ENCODE measurements around the gene ZNF280B. TPM values are rescaled to one million over a fixed set of nuclear protein-coding genes. Genes with fewer than 3 reads are reported as not detected.
"Not testable (repeated sequence)": the region's sequence is repeated elsewhere in the genome, so short reads cannot be mapped to it uniquely, and the experiment has no call there.

The ZNF280B gene
- total and polyA plus RNA-seq, 9 donors = 3.1 to 9.3 (median 4.1) TPM

DNA sequence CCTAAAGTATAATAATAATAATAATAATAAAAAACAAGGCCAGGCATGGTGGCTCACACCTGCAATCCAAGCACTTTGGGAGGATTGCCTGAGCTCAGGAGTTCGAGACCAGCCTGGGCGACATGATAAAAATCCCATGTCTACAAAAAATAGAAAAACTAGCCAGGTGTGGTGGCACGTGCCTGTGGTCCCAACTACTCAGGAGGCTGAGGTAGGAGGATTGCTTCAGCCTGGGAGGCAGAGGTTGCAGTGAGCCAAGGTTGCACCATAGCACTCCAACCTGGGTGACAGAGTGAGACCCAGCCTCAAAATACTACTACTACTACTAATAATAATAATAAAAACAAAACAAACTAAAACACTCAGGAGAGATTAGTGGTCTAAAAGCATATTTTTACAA is 27.1 kb upstream of the ZNF280B start:
- DNase-seq = no peak
- Histone ChIP-seq H3K27ac (ENCODE audit: low read length) (no peak overlapping the region), H3K36me3 (ENCODE audit: control insufficient read depth, insufficient read depth, low read length) (no peaks in the 10 kb centered on the region), H3K4me1 (ENCODE audit: control insufficient read depth, insufficient read depth, low read length) (no peaks in the 10 kb centered on the region), H3K27me3 (ENCODE audit: control insufficient read depth, insufficient read depth, low read length) (no peaks in the 10 kb centered on the region), H3K4me3 (ENCODE audit: low read length) (no peak overlapping the region), H3K9me3 (replicated peaks; ENCODE audit: control insufficient read depth, low read depth, low read length) (no peaks in the 10 kb centered on the region)
- no CpG with 5 or more reads among the region's 3 CpGs for WGBS (ENCODE audit: insufficient coverage)

DNA sequence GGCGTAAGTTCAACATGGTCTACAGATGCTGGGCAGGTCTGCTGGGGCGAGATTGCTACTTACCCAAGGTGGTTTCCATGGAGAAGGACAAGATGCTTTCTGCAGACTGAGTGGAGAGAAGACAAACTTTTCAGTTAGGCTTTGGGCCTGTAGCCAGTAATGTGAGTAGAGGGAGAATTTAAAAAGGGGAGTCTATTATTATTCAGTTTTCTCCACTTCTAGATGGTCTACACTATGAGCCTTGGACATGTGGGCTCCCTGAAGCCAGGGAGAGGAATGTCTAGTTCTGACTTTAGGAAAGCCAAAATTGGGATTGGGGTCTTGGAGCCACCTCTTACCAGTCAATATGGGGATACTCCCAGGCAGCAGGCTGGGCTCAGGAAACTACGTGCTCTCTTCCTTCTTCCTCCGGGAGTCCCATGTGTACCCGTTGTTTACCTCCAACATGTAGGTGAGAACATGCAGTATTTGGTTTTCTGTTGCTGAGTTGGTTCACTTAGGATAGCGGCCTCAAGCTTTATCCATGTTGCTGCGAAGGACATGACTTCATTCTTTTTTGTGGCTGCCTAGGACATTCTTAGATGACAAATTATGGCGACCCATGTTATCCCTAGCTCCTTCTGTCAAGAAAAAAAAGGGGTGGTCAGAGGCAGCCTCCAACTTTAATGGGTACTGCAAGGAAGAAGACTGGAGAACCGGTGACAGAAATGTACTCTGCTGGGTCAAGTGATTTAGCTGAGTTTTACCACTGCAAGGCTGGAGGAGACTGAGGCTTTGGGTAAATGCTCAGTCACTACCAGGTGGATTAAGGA is 26.3 kb upstream of the ZNF280B start:
- Histone ChIP-seq H3K4me1 (ENCODE audit: control insufficient read depth, insufficient read depth, low read length) (no peaks in the 10 kb centered on the region), H3K36me3 (ENCODE audit: control insufficient read depth, insufficient read depth, low read length) (no peaks in the 10 kb centered on the region), H3K27ac (ENCODE audit: low read length) (no peak overlapping the region), H3K27me3 (ENCODE audit: control insufficient read depth, insufficient read depth, low read length) (no peaks in the 10 kb centered on the region), H3K4me3 (ENCODE audit: low read length) (no peak overlapping the region), H3K9me3 (replicated peaks; ENCODE audit: control insufficient read depth, low read depth, low read length) (no peaks in the 10 kb centered on the region)
- WGBS (ENCODE audit: insufficient coverage) = 82% methylated on average over 6 of the region's 9 CpGs
- no peak for DNase-seq

DNA sequence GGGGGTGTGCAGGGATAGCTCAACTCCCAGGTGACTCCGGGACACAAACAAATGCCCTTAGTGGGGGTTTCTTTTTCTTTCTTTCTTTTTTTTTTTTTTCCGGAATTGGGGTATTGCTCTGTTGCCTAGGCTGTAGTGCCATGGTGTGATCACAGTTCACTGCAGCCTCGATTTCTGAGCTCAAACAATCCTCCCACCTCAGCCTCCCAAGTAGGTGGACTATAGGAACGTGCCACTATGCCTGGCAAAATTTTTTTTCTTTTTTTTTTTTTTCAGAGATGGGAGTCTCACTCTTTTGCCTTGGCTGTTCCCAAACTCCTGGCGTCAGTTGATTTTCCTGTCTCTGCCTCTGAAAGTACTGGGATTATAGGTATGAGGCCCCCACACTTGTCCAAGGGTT is 25.3 kb upstream of the ZNF280B start:
- no peak for DNase-seq
- WGBS (ENCODE audit: insufficient coverage) = no CpG with 5 or more reads among the region's 5 CpGs
- Histone ChIP-seq H3K4me3 (ENCODE audit: low read length) (no peak overlapping the region), H3K27me3 (ENCODE audit: control insufficient read depth, insufficient read depth, low read length) (no peaks in the 10 kb centered on the region), H3K27ac (ENCODE audit: low read length) (no peak overlapping the region), H3K4me1 (ENCODE audit: control insufficient read depth, insufficient read depth, low read length) (no peaks in the 10 kb centered on the region), H3K9me3 (replicated peaks; ENCODE audit: control insufficient read depth, low read depth, low read length) (no peaks in the 10 kb centered on the region), H3K36me3 (ENCODE audit: control insufficient read depth, insufficient read depth, low read length) (no peaks in the 10 kb centered on the region)

DNA sequence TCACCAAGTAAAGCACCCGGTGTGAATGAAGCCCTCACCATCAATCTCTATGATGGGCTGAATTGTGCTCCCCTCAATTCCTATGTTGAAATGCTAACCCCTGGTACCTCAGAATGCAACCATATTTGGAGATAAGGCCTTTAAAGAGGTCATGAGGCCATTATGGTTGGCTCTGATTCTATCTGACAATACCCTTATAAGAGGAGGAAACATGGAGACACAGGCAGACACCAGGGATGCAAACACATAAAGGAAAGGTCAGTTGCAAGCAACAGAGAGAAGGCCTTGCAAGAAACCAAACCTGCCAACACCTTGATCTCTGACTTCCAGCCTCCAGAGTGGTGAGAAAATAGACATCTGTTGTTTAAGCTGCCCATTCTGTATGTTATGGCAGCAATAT is 24.9 kb upstream of the ZNF280B start:
- Histone ChIP-seq H3K4me1 (ENCODE audit: control insufficient read depth, insufficient read depth, low read length) (no peaks in the 10 kb centered on the region), H3K4me3 (ENCODE audit: low read length) (no peak overlapping the region), H3K27me3 (ENCODE audit: control insufficient read depth, insufficient read depth, low read length) (no peaks in the 10 kb centered on the region), H3K9me3 (replicated peaks; ENCODE audit: control insufficient read depth, low read depth, low read length) (no peaks in the 10 kb centered on the region), H3K36me3 (ENCODE audit: control insufficient read depth, insufficient read depth, low read length) (no peaks in the 10 kb centered on the region), H3K27ac (ENCODE audit: low read length) (no peak overlapping the region)
- DNase-seq = no peak
- no CpG with 5 or more reads among the region's 1 CpG for WGBS (ENCODE audit: insufficient coverage)

DNA sequence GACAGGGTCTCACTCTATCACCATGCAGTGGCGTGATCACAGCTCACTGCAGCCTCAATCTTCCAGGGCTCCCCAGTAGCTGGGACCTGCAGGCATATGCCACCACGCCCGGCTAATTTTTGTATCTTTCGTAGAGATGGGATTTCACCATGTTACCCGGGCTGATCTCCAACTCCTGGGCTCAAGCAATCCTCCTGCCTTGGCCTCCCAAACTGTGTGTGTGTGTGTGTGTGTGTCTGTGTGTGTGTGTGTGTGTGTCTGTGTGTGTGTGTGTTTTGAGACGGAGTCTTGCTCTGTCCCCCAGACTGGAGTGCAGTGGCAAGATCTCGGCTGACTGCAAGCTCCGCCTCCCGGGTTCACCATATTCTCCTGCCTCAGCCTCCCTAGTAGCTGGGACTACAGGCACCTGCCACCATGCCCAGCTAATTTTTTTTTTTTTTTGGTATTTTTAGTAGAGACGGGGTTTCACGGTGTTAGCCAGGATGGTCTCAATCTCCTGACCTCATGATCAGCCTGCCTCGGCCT is 24.1 kb upstream of the ZNF280B start:
- 95% methylated on average over 2 of the region's 12 CpGs for WGBS (ENCODE audit: insufficient coverage)
- H3K4me3 ChIP-seq (ENCODE audit: low read length); H3K36me3 ChIP-seq (ENCODE audit: control insufficient read depth, insufficient read depth, low read length); H3K4me1 ChIP-seq (ENCODE audit: control insufficient read depth, insufficient read depth, low read length); H3K9me3 ChIP-seq (replicated peaks; ENCODE audit: control insufficient read depth, low read depth, low read length); H3K27me3 ChIP-seq (ENCODE audit: control insufficient read depth, insufficient read depth, low read length); H3K27ac ChIP-seq (ENCODE audit: low read length); DNase-seq: not testable (repeated sequence)

DNA sequence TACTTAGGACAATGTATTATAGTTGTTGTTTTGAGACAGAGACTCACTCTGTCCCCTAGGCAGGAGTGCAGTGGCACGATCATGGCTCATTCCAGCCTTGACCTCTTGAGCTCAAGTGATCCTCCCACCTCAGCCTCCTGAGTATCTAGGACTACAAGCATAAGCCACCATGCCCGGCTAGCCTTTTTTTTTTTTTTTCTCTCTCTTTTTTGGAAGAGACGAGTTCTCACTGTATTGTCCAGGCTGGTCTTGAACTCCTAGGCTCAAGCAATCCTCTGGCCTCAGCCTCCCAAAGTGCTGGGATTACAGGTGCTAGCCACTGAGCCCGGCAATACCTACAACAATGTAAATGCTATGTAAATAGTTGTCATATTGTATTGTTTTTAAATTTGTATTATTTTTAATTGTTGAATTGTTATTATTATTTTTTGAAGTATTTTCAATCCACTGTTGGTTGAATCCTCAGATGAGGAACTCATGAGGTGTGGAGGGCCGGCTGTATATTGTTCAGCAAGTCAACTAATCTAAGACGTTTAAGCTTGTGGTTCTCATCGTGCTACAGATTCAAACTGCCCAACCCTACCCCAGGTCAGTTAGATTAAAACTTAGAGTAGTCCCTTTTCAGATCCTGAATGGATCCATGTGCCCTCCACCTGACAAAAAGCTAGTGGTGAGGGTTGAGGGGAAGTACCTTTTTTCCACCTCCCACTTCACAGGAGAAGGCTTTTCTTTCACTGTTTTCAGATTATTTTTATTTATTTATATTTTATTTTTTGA is 23.4 kb upstream of the ZNF280B start:
- Histone ChIP-seq H3K4me3 (ENCODE audit: low read length) (no peak overlapping the region), H3K27me3 (ENCODE audit: control insufficient read depth, insufficient read depth, low read length) (no peaks in the 10 kb centered on the region), H3K9me3 (replicated peaks; ENCODE audit: control insufficient read depth, low read depth, low read length) (no peaks in the 10 kb centered on the region), H3K27ac (ENCODE audit: low read length) (no peak overlapping the region), H3K36me3 (ENCODE audit: control insufficient read depth, insufficient read depth, low read length) (no peaks in the 10 kb centered on the region), H3K4me1 (ENCODE audit: control insufficient read depth, insufficient read depth, low read length) (no peaks in the 10 kb centered on the region)
- WGBS (ENCODE audit: insufficient coverage) = 40% methylated on average over 1 of the region's 7 CpGs
- no peak for DNase-seq

DNA sequence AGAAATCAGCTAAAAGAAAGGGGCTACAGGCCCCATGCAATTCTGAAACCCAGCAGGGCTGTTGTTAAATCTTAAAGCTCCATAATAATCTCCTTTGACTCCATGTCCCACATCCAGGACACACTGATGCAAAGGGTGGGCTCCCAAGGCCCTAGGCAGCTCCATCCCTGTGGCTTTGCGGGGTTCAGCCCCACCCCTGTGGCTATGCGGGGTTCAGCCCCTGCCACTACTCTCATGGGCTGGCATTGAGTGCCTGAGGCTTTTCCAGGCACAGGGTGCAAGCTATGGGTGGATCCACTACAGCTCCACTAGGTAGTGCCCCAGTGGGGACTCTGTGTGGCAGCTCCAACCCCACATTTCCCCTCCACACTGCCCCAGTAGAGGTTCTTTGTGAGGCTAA is 20.2 kb upstream of the ZNF280B start:
- WGBS (ENCODE audit: insufficient coverage) = 66% methylated on average over 2 of the region's 2 CpGs

DNA sequence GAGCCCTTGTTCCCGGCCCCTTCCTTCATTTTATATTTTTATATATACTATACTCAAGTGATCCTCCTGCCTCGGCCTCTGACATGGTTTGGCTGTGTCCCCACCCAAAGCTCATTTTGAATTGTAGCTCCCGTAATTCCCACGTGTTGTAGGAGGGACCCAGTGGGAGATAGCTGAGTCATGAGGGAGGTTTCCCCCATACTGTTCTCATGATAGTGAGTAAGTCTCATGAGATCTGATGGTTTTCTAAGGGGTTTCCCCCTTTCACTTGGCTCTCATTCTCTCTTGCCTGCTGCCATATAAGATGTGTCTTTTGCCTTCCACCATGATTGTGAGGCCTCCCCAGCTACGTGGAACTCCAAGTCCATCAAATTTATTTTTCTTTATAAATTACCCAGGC is 18.8 kb upstream of the ZNF280B start:
- H3K27ac ChIP-seq (ENCODE audit: low read length) = no peak overlapping the region
- H3K9me3 ChIP-seq (replicated peaks; ENCODE audit: control insufficient read depth, low read depth, low read length) = no peaks in the 10 kb centered on the region
- DNase-seq = no peak
- H3K4me3 ChIP-seq (ENCODE audit: low read length) = no peak overlapping the region
- no peaks in the 10 kb centered on the region for H3K4me1 ChIP-seq (ENCODE audit: control insufficient read depth, insufficient read depth, low read length)
- WGBS (ENCODE audit: insufficient coverage) = no CpG with 5 or more reads among the region's 5 CpGs
- H3K36me3 ChIP-seq (ENCODE audit: control insufficient read depth, insufficient read depth, low read length) = no peaks in the 10 kb centered on the region
- H3K27me3 ChIP-seq (ENCODE audit: control insufficient read depth, insufficient read depth, low read length) = peaks cover 5% of the 10 kb centered on the region

More for the DNA sequence above, 20.2 kb upstream of the ZNF280B start:
- no peak for DNase-seq
- Histone ChIP-seq H3K27me3 (ENCODE audit: control insufficient read depth, insufficient read depth, low read length) (peaks cover 5% of the 10 kb centered on the region), H3K27ac (ENCODE audit: low read length) (no peak overlapping the region), H3K4me3 (ENCODE audit: low read length) (no peak overlapping the region), H3K4me1 (ENCODE audit: control insufficient read depth, insufficient read depth, low read length) (no peaks in the 10 kb centered on the region), H3K36me3 (ENCODE audit: control insufficient read depth, insufficient read depth, low read length) (no peaks in the 10 kb centered on the region), H3K9me3 (replicated peaks; ENCODE audit: control insufficient read depth, low read depth, low read length) (no peaks in the 10 kb centered on the region)

DNA sequence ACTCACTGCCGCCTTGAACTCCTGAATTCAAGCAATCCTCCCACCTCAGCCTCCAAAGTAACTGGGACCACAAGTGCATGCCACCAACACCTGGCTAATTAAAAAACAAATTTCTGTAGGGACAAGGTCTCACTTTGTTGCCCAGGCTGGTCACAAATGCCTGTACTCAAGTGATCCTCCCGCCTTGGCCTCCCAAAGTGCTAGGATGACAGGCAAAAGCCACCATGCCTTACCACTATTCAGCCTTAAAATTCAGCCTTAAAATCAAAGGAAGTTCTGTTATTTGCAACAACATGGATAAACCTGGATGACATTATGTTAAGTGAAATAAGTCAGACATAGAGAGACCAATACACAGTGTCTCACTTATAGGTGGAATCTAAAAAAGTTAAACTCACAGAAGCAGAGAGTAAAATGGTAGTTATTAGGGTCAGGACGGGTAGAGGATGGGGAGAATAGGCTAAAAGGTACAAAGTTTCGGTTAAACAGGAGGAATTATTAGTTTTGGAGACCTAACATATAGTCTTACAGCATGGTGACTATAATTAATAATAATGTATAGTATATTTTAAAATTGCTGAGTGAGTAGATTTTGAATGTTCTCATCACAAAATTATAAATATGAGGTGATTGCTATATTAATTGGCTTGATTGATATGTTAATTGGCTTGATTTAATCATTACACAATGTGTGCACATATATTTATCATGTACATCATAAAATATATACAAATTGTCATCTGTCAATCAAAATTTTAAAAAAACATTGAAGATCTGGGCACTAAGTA is 17.8 kb upstream of the ZNF280B start:
- H3K36me3 ChIP-seq (ENCODE audit: control insufficient read depth, insufficient read depth, low read length) = no peaks in the 10 kb centered on the region
- H3K4me1 ChIP-seq (ENCODE audit: control insufficient read depth, insufficient read depth, low read length) = no peaks in the 10 kb centered on the region
- H3K9me3 ChIP-seq (replicated peaks; ENCODE audit: control insufficient read depth, low read depth, low read length) = no peaks in the 10 kb centered on the region
- WGBS (ENCODE audit: insufficient coverage) = 100% methylated on average over 1 of the region's 4 CpGs
- no peak for DNase-seq
- peaks cover 5% of the 10 kb centered on the region for H3K27me3 ChIP-seq (ENCODE audit: control insufficient read depth, insufficient read depth, low read length)
- H3K27ac ChIP-seq (ENCODE audit: low read length) = no peak overlapping the region
- no peak overlapping the region for H3K4me3 ChIP-seq (ENCODE audit: low read length)

DNA sequence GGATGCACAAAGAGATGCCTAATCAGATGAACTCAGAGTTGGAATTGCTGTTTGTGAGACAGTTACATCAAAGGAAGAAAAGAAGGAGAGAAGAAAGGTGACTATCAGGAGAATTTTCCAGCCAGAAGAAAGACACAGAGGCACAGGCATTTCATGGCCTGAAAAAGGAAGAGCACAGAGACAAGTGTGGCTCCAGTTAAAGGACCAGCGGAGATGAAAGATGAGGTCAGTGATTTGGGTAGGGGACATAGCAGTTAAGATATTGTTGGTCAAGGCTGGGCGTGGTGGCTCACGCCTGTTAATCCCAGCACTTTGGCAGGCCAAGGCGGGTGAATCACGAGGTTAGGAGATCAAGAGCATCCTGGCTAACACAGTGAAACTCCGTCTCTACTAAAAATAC is 15.0 kb upstream of the ZNF280B start:
- WGBS (ENCODE audit: insufficient coverage) = 100% methylated on average over 3 of the region's 6 CpGs
- Histone ChIP-seq H3K27me3 (ENCODE audit: control insufficient read depth, insufficient read depth, low read length) (peaks cover 5% of the 10 kb centered on the region), H3K4me1 (ENCODE audit: control insufficient read depth, insufficient read depth, low read length) (no peaks in the 10 kb centered on the region), H3K36me3 (ENCODE audit: control insufficient read depth, insufficient read depth, low read length) (no peaks in the 10 kb centered on the region), H3K4me3 (ENCODE audit: low read length) (no peak overlapping the region), H3K27ac (ENCODE audit: low read length) (no peak overlapping the region), H3K9me3 (replicated peaks; ENCODE audit: control insufficient read depth, low read depth, low read length) (no peaks in the 10 kb centered on the region)
- DNase-seq = no peak

All from muscle of leg (tissue), 11 donors.